Left ventricle myocardium superior (tissue), 1 donor: Measurements from ENCODE around the gene NXN. TPM values are rescaled to one million over a fixed set of nuclear protein-coding genes. Genes with fewer than 3 reads are reported as not detected.

Experiments
- microRNA-seq: library from miRNA; unstranded; fragments of <30 nt; microRNA quantifications from one replicate; pipeline ENCODE4 v1.2.0, GENCODE V29; 2020; ENCODE audit warnings: borderline number of aligned reads
- total RNA-seq: library from RNA; stranded (reverse); fragmentation: NEBNext Ultra II Directional; extraction: Animal tissue kit (Norgen Biotek cat#: 25700); gene quantifications from one replicate; pipeline ENCODE4 v1.2.1, GENCODE V29; 2021
- donor health status: DM: no; HTN: yes; CAD: no; lungs with severe emphysema.

Gene NXN
- total RNA-seq, 1 donor from 2014 or later = 18.9 TPM

Small RNA genes lying within 50 kb of the gene (microRNA-seq; reads per million reads assigned to microRNA genes)
- not detected for gene MIR3183

Other genes with a start within 250 kb of the NXN start
- gene TLCD3A, start 247.2 kb downstream of the NXN start, total RNA-seq = 2.3 TPM
- gene GEMIN4, start 227.5 kb downstream of the NXN start, total RNA-seq = 14.1 TPM
- gene GLOD4, start 197.5 kb downstream of the NXN start, total RNA-seq = 29.9 TPM
- 22.4 TPM for gene MRM3, start 197.4 kb downstream of the NXN start, total RNA-seq
- gene TIMM22, start 17.4 kb upstream of the NXN start, total RNA-seq = 15.8 TPM
- gene ABR, start 200.2 kb upstream of the NXN start, total RNA-seq = 167 TPM